Common myeloid progenitor, CD34-positive (primary cell): ENCODE measurements around the gene DPH3.

Experiments
- CTCF ChIA-PET: fragments of 350-600 bp; sonication (Branson Sonifier 250); formaldehyde crosslinking; loops from one replicate; lab custom pipeline; 2021; ENCODE audit warnings: antibody characterized with exemption; lab: Charles Lee
- POLR2A ChIA-PET: fragments of 350-600 bp; sonication (Branson Sonifier 250); formaldehyde crosslinking; loops from one replicate; lab custom pipeline; 2021; ENCODE audit warnings: antibody characterized with exemption; lab: Charles Lee
- DNase-seq, 3 donors: peaks; one replicate each; pipeline versions ENCODE4 v3.0.0 to v3.0.0-alpha.2; 2013
- H3K27ac ChIP-seq, 2 experiments: 1 replicate in 1 of 2; 2 replicates in 1 of 2; pipeline ENCODE4 v1.7.0; 2013; ENCODE audit warnings: inconsistent platforms in 2 of 2, low read length in 2 of 2, mild to moderate bottlenecking in 2 of 2, low read depth in 1 of 2, moderate library complexity in 1 of 2; ENCODE audit not compliant: severe bottlenecking in 2 of 2, insufficient read depth in 1 of 2, poor library complexity in 1 of 2
- H3K27me3 ChIP-seq, 5 experiments: replicated peaks in 2 of 5; 1 replicate in 3 of 5; 2 replicates in 2 of 5; pipeline versions ENCODE4 v1.6.1 to v1.7.0; 2013; ENCODE audit warnings: low read length in 4 of 5, mild to moderate bottlenecking in 2 of 5, moderate library complexity in 2 of 5, inconsistent platforms in 1 of 5; ENCODE audit not compliant: insufficient read depth in 5 of 5, control insufficient read depth in 4 of 5
- H3K36me3 ChIP-seq, 4 experiments: 1 replicate in 2 of 4; 2 replicates in 2 of 4; pipeline versions ENCODE4 v1.6.1 to v1.7.0; 2013; ENCODE audit warnings: low read length in 3 of 4, control low read depth in 1 of 4, mild to moderate bottlenecking in 1 of 4; ENCODE audit not compliant: control insufficient read depth in 4 of 4, insufficient read depth in 4 of 4
- H3K4me1 ChIP-seq, 4 experiments: 1 replicate in 3 of 4; 2 replicates in 1 of 4; pipeline versions ENCODE4 v1.6.1 to v1.7.1; 2013; ENCODE audit warnings: low read length in 3 of 4, mild to moderate bottlenecking in 3 of 4, control low read depth in 1 of 4, inconsistent platforms in 1 of 4, moderate library complexity in 1 of 4; ENCODE audit not compliant: control insufficient read depth in 4 of 4, insufficient read depth in 4 of 4; ENCODE audit errors: control extremely low read depth in 1 of 4
- H3K4me3 ChIP-seq, 7 experiments: 1 replicate in 4 of 7; 2 replicates in 3 of 7; pipeline versions ENCODE4 v1.5.1 to v1.7.0; 2013; ENCODE audit warnings: mild to moderate bottlenecking in 7 of 7, low read length in 6 of 7, moderate library complexity in 6 of 7, inconsistent platforms in 2 of 7, low read depth in 2 of 7, control low read depth in 1 of 7; ENCODE audit not compliant: insufficient read depth in 4 of 7, control insufficient read depth in 1 of 7; ENCODE audit errors: extremely low read depth in 1 of 7
- H3K9me3 ChIP-seq, 5 experiments: 1 replicate in 4 of 5; 2 replicates in 1 of 5; pipeline versions ENCODE4 v1.6.1 to v1.7.1; 2013; ENCODE audit warnings: low read length in 4 of 5, mild to moderate bottlenecking in 2 of 5, inconsistent platforms in 1 of 5, low read depth in 1 of 5, moderate library complexity in 1 of 5; ENCODE audit not compliant: control insufficient read depth in 4 of 5, insufficient read depth in 2 of 5; ENCODE audit errors: control extremely low read depth in 1 of 5
- WGBS: methylation state at CpG from one replicate; pipeline ENCODE4 v1.1.5; 2013; ENCODE audit not compliant: insufficient coverage; 5-methylcytosine and 5-hydroxymethylcytosine counted together

The DPH3 gene

GRCh38 chr3:16307832-16308531 lies 43.2 kb upstream of the DPH3 start:
- CTCF ChIA-PET: interaction anchor here (1.1 to 2.0 kb wide), 5 partner anchors 11 to 242 kb away, joined by 3 to 7 read pairs (median 4); no protein-coding TSS in a partner anchor
- 96% methylated on average over 3 of the region's 5 CpGs for WGBS
- H3K9me3 ChIP-seq: no peaks in the 10 kb centered on the region
- H3K36me3 ChIP-seq: peaks cover 0 to 40% (median 2%) of the 10 kb centered on the region in 4 experiments
- H3K27me3 ChIP-seq: no peaks in the 10 kb centered on the region
- POLR2A ChIA-PET: interaction anchor here (0.7 kb wide), 1 partner anchor 18 kb away, joined by 3 read pairs; no protein-coding TSS in a partner anchor
- no peak overlapping the region for H3K27ac ChIP-seq
- no peak for DNase-seq
- peaks cover 8 to 59% (median 38%) of the 10 kb centered on the region in 4 experiments for H3K4me1 ChIP-seq
- H3K4me3 ChIP-seq: no peak overlapping the region

GRCh38 chr3:16305111-16305541 lies 40.4 kb upstream of the DPH3 start:
- H3K9me3 ChIP-seq: no peaks in the 10 kb centered on the region
- peaks cover 0 to 51% (median 2%) of the 10 kb centered on the region in 4 experiments for H3K36me3 ChIP-seq
- ChIA-PET POLR2A (no interaction called here), CTCF (interaction anchor here (1.4 to 6.4 kb wide), 4 partner anchors 8 to 245 kb away, joined by 5 to 37 read pairs (median 8); no protein-coding TSS in a partner anchor)
- DNase-seq: no peak
- no peak overlapping the region for H3K4me3 ChIP-seq
- peaks cover 10 to 63% (median 40%) of the 10 kb centered on the region in 4 experiments for H3K4me1 ChIP-seq
- 98% methylated on average over 7 of the region's 7 CpGs for WGBS
- no peak overlapping the region for H3K27ac ChIP-seq
- H3K27me3 ChIP-seq: no peaks in the 10 kb centered on the region

DNA sequence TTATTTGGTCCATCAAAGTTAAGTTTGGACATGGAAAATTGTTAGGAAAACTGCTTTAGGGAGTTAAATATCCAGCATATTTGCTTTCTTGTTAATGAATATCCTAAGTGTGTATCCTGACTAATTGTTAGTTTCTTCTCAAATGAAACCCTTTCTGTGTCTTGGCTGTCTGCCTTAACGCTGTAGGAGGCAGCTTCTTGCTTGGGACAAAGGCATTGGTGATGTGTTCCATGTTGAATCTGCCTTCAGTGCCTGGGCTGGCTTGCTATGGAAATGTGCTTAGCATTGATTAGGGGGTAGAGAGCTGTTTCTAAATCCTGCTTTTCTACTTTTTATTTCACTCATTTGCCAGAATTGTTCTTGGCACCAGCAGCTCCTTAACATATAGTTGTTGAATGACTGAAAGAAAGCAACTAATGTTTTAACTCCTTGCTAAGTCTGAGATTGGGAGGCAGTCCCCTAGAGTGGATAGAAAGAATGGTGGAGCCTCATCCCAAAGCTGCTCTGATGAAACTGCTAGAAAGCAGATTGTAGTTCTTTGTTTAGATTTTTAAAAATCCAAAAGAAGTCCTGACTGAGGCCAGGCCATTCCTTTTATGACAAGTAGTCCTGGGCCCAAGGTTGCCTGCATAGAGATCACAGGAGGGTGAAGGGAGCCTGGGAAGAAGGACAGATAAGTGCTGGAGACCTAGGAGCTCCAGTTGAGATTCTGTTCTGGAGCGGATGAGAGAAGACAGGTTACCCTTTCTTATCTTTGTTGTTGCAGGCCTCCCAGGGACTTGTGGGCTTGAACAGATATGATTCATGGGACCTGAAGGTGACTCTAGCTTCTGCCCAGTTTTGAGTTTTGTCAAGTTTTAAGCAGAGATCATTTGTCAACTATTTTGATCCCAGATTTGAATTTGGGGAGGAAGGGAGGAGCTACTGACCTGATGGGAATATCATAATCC lies 39.6 kb upstream of the DPH3 start:
- H3K9me3 ChIP-seq: no peaks in the 10 kb centered on the region
- CTCF ChIA-PET: interaction anchor here (1.4 to 6.4 kb wide), 4 partner anchors 9 to 246 kb away, joined by 5 to 37 read pairs (median 8); no protein-coding TSS in a partner anchor
- peaks cover 0 to 51% (median 3%) of the 10 kb centered on the region in 4 experiments for H3K36me3 ChIP-seq
- H3K27me3 ChIP-seq: no peaks in the 10 kb centered on the region
- peak; percentile 40 to 77 (median 55) for DNase-seq
- peaks cover 10 to 62% (median 36%) of the 10 kb centered on the region in 4 experiments for H3K4me1 ChIP-seq
- WGBS: 93% methylated on average over 2 of the region's 2 CpGs
- POLR2A ChIA-PET: no interaction called here
- no peak overlapping the region for H3K4me3 ChIP-seq
- H3K27ac ChIP-seq: peak overlapping the region in 1 of 2 experiments; percentile 43

DNA sequence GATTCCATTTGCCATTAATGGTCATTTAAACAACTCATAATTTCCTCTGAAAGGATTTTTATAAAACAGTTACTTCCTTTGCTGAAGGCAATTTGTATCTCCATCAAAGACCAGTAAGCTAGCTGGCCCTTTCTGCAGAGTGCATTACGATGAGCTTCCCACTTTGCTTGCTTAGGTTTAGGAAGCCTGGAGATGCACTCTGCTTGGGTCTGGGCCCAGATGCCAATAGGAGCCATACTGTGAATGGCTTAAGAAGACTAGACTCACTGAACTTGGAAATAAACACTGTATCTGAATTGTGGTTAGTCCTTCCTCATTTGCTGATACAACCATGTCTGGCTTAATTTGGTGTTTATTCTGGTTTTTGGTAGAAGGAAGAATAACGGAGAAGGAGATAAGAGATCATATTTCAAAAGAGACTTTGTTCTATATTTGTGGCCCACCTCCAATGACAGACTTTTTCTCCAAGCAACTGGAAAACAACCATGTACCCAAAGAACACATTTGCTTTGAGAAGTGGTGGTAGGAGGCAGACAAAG lies 38.4 kb upstream of the DPH3 start:
- Histone ChIP-seq H3K27ac (peak overlapping the region in 1 of 2 experiments; percentile 58), H3K27me3 (no peaks in the 10 kb centered on the region), H3K9me3 (no peaks in the 10 kb centered on the region), H3K36me3 (peaks cover 0 to 59% (median 3%) of the 10 kb centered on the region in 4 experiments), H3K4me3 (peak overlapping the region in 1 of 7 experiments; percentile 23), H3K4me1 (peaks cover 10 to 58% (median 35%) of the 10 kb centered on the region in 4 experiments)
- WGBS: 56% methylated on average over 1 of the region's 2 CpGs
- ChIA-PET POLR2A (no interaction called here), CTCF (interaction anchor here (0.8 to 6.4 kb wide), 4 partner anchors 8 to 88 kb away, joined by 3 to 37 read pairs (median 8); no protein-coding TSS in a partner anchor)
- peak; percentile 21 to 71 (median 54) for DNase-seq

GRCh38 chr3:16302082-16302631 lies 37.4 kb upstream of the DPH3 start:
- Histone ChIP-seq H3K27ac (no peak overlapping the region), H3K4me1 (peaks cover 10 to 58% (median 35%) of the 10 kb centered on the region in 4 experiments), H3K36me3 (peaks cover 0 to 62% (median 8%) of the 10 kb centered on the region in 4 experiments), H3K9me3 (peaks cover 0 to 5% (median 0%) of the 10 kb centered on the region in 5 experiments), H3K4me3 (no peak overlapping the region), H3K27me3 (no peaks in the 10 kb centered on the region)
- ChIA-PET POLR2A (no interaction called here), CTCF (interaction anchor here (2.7 to 6.4 kb wide), 2 partner anchors 11 to 17 kb away, joined by 12 to 37 read pairs; no protein-coding TSS in a partner anchor)
- 100% methylated on average over 1 of the region's 6 CpGs for WGBS
- DNase-seq: no peak

DNA sequence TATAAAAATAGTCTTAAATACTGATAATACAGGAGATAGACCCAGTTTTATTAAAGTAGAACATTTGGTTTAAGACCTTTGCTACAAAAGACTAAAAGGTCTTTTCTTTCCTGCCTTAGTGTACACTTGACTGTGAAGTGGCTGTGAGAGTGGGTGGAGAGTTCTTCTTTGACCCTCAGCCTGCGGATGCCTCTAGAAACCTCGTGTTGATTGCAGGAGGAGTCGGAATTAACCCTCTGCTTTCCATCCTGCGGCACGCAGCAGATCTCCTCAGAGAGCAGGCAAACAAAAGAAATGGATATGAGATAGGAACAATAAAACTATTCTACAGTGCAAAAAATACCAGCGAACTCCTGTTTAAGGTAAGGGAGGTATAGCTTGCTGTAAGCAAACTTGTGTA lies 36.8 kb upstream of the DPH3 start:
- Histone ChIP-seq H3K27ac (no peak overlapping the region), H3K36me3 (peaks cover 5 to 62% (median 11%) of the 10 kb centered on the region in 4 experiments), H3K4me3 (peak overlapping the region in 2 of 7 experiments; percentile 2 to 28), H3K27me3 (no peaks in the 10 kb centered on the region), H3K9me3 (peaks cover 0 to 9% (median 0%) of the 10 kb centered on the region in 5 experiments), H3K4me1 (peaks cover 10 to 58% (median 35%) of the 10 kb centered on the region in 4 experiments)
- ChIA-PET CTCF (interaction anchor here (0.5 to 6.4 kb wide), 6 partner anchors 12 to 249 kb away, joined by 3 to 37 read pairs (median 4); no protein-coding TSS in a partner anchor), POLR2A (no interaction called here)
- no peak for DNase-seq
- no CpG with 5 or more reads among the region's 6 CpGs for WGBS
